Head of caudate nucleus (tissue), 42 donors: Measurements from ENCODE around the gene CDCA7.
"Not testable (repeated sequence)": the region's sequence is repeated elsewhere in the genome, so short reads cannot be mapped to it uniquely, and the experiment has no call there.

Source experiments
- DNase-seq, 42 donors: peaks; one replicate each; pipeline versions ENCODE4 v3.0.0 to v3.0.0-alpha.2; 2020 to 2021; ENCODE audit warnings: mixed read lengths in 7 of 42
- intact Hi-C: fragments of 100-400 bp; cut with DNase I; formaldehyde crosslinking; loops from one replicate; pipeline ENCODE4 v1.15.0; 2022

Gene CDCA7

GRCh38 chr2:173355866-173356508, 1.3 kb downstream of the CDCA7 start:
- no peak for DNase-seq
- intact Hi-C loops, result no loop called here

DNA sequence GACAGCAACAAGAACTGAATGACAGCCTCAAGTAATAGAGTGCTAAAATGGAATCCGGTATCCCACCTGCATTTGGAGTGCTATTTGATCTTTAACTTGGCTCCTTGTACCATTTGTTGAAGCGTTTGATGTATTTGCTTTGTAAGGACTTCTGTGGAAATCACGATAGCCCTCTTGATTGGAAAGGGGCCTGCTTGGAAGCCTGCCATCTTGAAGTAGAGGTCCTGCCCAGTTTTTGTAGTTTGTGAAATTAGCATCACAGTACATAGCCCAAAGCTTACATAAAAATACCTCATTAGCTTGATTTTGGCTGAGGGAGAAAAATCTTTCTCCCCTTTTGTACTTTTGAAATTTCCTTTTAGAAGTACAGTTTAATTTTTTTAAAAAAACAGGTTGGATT, 2.7 kb downstream of the CDCA7 start:
- peak in 1 of 42 donors; percentile 1 for DNase-seq
- intact Hi-C loops, result no loop called here

- no peak for DNase-seq
- intact Hi-C loops, result no loop called here
These were observed 3.9 kb downstream of the CDCA7 start for GRCh38 chr2:173358616-173359015.

- DNase-seq, result no peak
- intact Hi-C loops, result no loop called here
These were observed 4.6 kb downstream of the CDCA7 start for GRCh38 chr2:173359231-173359630.

DNA sequence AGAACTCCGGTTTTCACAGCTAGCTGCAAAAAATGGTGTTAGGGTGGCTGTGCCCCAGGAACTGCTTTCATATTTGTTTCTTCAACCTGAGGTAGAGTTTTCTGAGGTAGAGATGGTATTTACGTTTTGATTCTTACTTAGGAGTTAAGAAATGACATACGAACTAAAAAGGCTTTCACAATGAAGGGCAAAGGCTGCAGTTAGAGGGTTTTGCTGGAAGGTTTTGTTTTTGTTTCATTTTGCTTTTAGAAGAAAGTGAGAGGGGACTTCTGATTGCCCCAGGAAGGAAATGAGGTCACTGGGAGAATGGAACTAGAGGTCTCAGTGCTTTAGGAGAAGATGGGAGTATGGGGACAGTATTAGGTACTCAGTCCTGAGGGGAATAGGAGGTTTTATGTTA, 15.5 kb downstream of the CDCA7 start:
- DNase-seq, result no peak
- intact Hi-C loops, result no loop called here

DNA sequence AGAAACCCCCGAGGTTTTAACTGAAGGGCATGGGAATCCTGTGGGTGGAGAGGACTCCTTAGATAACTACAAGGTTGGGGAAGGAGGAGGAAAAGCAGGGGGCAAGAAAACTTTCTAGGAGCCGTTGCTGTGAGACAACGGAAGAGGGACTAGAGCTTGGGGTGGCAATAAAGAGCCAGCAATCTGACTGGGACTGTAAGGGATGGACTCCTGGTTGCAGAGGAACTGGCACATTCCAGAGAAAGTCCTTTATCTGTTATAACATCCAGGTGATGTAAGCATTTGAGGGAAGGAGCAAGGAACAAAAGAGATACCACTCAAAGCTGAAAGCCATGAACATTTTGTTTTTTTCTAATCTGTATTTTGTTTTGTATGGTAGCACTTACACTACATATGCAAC, 16.4 kb downstream of the CDCA7 start:
- no peak for DNase-seq
- intact Hi-C loops, result no loop called here

- intact Hi-C loops, result no loop called here
- DNase-seq, result no peak
These were observed 18.6 kb downstream of the CDCA7 start for GRCh38 chr2:173373290-173373689.

DNA sequence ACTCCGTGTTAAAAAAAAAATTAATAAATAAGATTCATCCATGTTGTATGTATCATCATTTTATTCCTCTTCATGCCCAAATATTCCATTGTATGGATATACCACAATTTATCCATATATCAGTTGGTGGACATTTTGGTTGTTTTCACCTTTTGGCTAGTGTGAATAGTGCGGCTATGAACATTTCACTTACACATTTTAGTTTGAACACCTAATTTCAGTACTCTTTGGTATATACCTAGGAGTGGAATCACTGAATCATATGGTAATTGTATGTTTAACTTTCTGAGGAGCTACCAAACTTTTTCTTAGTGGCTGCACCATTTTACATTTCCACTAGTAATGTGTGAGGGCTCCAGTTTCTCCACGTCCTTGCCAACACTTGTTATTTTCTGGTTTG, 20.0 kb downstream of the CDCA7 start:
- no peak for DNase-seq
- intact Hi-C loops, result no loop called here

DNA sequence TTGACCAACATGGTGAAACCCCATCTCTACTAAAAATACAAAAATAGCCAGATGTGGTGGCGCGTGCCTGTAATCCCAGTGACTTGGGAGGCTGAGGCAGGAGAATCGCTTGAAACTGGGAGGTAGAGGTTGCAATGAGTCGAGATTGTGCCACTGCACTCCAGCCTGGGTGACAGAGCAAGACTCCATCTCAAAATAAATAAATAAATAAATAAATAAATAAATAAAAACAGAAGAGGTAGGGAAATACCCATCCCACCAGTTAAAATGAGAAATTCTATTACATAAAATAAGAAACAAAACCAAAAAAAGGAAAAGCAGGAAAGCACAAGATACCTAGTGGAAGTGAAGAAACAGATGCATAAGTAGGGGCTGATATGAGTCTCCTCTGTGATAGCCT, 30.9 kb downstream of the CDCA7 start:
- intact Hi-C loops, DNase-seq: not testable (repeated sequence)

DNA sequence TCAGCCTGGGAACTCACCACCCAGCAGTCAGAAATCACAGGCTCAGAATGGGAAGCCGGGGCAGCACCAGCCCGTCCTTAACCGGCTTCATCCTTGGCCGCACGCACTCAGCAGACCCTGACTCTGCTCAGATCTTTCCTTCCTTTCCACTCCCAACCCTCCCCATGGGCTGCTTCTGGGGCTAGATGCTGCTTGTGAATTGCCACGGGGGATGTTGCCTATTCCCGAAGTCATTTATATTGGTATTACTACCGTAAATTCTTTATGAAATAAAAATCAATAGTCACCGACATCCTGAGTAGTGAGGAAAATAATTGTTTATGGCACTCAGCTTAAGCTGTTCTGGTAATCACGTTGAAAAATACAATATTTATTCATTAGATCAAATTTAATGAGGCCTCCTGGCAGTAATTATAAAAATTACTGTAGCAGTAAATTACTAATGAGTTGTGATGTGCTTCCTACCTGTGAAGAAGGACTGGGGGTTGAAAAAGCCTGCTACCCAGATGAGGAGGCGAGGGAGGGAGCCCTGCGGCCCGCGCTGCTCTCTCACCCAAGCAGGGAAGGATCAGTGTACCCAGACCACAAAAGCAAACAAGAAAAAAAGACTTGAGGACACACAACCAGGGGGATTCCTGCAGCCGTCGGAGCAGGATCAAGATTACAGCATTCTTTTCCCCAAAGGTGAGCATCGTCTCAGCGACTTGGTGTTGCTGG, 31.5 kb downstream of the CDCA7 start:
- no peak for DNase-seq
- intact Hi-C loops, result no loop called here

- intact Hi-C loops, result no loop called here
- no peak for DNase-seq
These were observed 32.0 kb downstream of the CDCA7 start for GRCh38 chr2:173386738-173387065.

GRCh38 chr2:173387079-173387478, 32.4 kb downstream of the CDCA7 start:
- intact Hi-C loops, result no loop called here
- no peak for DNase-seq

DNA sequence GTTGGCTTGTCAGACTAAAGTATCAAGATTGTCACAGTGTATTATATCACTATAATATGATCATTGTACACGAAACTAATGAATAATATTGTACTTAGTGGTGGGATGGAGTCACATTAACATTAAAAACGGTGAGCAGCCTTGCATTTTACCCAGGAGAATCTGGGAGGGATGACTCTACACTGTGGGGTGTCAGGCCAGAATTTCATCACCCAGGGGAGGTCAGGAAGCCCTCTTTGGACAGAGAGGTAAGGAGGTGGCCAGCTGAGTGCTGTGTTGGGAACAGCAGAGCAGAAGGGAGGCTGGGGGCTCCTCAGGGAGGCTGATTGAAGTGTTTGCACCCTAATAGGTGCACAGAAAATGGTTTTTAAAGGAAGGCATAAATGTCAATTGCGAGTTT, 33.0 kb downstream of the CDCA7 start:
- no peak for DNase-seq

DNA sequence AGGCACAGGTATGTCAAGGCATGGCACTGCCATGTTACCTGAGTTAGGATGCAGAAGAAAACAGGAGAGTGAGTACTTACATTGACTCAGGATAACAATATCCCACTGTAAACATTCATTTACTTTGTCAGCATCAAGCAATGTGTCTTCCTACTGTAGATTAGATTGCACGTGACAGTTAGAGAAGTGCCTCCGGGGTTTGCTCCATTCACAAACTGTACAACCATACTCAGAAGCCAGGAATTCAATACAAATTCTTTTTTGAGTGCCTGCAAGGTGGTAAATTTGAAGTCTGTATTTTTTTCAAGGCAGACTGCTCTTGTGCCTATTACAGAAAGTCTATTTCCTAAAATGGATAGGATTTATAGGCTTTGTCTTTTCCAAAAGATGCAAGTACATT, 34.1 kb downstream of the CDCA7 start:
- intact Hi-C loops, result no loop called here
- no peak for DNase-seq

More for the DNA sequence above, 33.0 kb downstream of the CDCA7 start:
- intact Hi-C loops, result no loop called here

GRCh38 chr2:173390036-173390435, 35.4 kb downstream of the CDCA7 start:
- intact Hi-C loops, result no loop called here
- no peak for DNase-seq

GRCh38 chr2:173392731-173393130, 38.1 kb downstream of the CDCA7 start:
- intact Hi-C loops, result no loop called here
- DNase-seq, result no peak

- intact Hi-C loops, result no loop called here
- DNase-seq, result no peak
These were observed 38.5 kb downstream of the CDCA7 start for GRCh38 chr2:173393186-173393585.

- intact Hi-C loops, result no loop called here
- no peak for DNase-seq
These were observed 39.0 kb downstream of the CDCA7 start for GRCh38 chr2:173393636-173394035.

DNA sequence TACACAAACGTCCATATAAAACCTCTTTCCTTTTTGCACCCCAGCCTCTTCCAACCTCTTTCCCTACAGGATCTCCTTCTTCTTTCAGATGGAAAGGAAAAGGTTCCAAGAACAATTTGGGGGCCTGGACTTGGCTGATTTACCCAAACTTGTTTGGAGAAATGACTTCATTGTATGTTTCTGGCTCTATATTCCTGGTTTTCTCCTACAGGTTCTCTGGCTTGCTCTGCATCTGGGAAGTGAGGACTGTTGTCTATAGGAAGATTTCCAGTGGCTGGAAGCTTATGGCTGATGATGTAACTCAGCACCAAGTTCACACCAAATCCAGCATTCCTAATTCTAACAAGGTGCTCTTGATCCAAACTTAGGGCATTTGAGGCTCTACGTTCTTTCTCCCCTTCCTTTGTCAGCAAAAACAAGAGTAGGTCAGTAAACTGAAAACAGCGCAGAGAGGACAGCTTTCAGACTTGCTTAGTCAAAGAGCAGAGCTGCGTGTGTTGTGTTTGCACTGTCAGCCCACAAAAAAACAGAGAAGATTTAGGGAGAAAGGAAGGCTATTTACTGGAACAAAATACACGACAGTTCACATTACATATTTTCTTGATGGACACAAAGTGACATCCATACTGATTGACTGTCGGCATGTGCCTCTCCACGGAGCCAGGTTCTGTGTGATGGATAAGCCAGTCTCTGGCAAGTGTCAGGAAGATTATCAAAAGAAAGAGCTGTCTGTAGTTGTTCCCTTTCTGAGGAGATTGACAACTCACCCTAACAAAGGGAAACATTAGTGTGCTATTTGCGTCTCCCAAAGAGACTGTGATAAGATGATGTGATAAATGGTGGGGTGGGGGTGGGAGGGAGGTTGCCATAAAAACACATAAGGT, 39.7 kb downstream of the CDCA7 start:
- intact Hi-C loops, result no loop called here
- no peak for DNase-seq

DNA sequence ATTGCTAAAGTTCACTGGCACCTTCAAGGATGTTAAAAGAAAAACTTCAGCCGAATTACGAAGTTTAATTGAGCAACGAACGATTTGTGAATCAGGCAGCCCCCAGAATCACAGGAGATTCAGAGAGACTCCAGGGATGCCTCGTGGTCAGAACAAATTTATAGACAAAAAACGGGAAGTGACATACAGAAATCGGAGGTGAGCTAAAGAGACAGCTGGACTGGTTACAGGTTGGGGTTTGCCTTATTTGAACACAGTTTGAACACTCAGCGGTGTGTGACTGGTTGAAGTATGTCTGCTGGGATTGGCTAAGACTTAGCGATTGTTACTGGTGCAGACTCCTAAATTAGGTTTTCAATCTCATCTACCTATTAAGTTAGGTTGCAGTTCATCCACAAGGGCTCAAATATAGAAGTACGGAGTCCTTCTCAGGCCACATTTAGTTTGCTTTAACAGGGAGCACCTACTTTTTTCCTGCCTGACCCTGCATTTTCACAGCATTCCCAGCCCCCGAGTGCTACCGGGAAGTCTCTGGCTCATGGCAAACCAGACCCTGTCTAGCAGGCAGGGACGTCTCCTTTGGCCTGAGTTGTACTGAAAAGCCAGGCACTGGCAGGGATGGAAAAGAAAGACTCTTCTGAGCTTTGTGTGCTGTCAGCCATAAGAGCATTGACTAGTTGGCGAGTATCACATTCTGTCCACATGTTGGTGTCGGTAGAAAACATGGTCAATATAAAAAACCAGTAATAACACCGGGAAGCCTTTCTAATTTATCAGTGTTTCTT, 41.1 kb downstream of the CDCA7 start:
- intact Hi-C loops, result no loop called here
- no peak for DNase-seq
